IMR-90 (cell line): Measurements from ENCODE around the gene EPC2. TPM values are rescaled to one million over a fixed set of nuclear protein-coding genes. Genes with fewer than 3 reads are reported as not detected.

ENCODE experiments used
- ATAC-seq: fragments of 200-7000 bp; cut with Tn5 transposase; 2 replicates; pipeline ENCODE4 v1.9.1; 2020; ENCODE audit warnings: low read depth, mild to moderate bottlenecking, moderate library complexity
- BruUV-seq: library from RNA; stranded (reverse); fragments of 400-500 nt; replicated peaks from 2 replicates; lab custom pipeline; 2021; lab: Mats Ljungman, UMichigan
- CTCF ChIA-PET: fragments of 300-600 bp; formaldehyde crosslinking; extraction: SDS; loops from one replicate; lab custom pipeline; 2021; ENCODE audit warnings: antibody characterized with exemption; lab: Yijun Ruan, JAX
- POLR2A ChIA-PET: fragments of 300-600 bp; sonication (Branson Sonifier 250); formaldehyde crosslinking; loops from one replicate; lab custom pipeline; 2022; ENCODE audit warnings: antibody characterized with exemption; ENCODE audit not compliant: unreplicated experiment; lab: Charles Lee
- DNase-seq: peaks from one replicate; pipeline ENCODE4 v3.0.0; 2013
- H2AFZ ChIP-seq: replicated peaks from 2 replicates; pipeline ENCODE3; 2013; ENCODE audit warnings: low read length, mild to moderate bottlenecking; ENCODE audit not compliant: poor library complexity
- H2AK5ac ChIP-seq: 2 replicates; pipeline ENCODE4 v1.6.1; 2013; ENCODE audit warnings: low read depth, low read length, inconsistent platforms
- H2AK9ac ChIP-seq: replicated peaks from 2 replicates; pipeline ENCODE3; 2013; ENCODE audit warnings: mild to moderate bottlenecking, low read depth, low read length, moderate library complexity; ENCODE audit not compliant: poor library complexity
- H2BK120ac ChIP-seq: 2 replicates; pipeline ENCODE4 v1.6.1; 2013; ENCODE audit warnings: low read depth, low read length, inconsistent platforms
- H2BK15ac ChIP-seq: 3 replicates; pipeline ENCODE4 v1.6.1; 2013; ENCODE audit warnings: low read depth, low read length, inconsistent platforms
- H2BK20ac ChIP-seq: 2 replicates; pipeline ENCODE4 v1.6.1; 2013; ENCODE audit warnings: low read depth, mild to moderate bottlenecking, inconsistent platforms, low read length, moderate library complexity
- H2BK5ac ChIP-seq: 2 replicates; pipeline ENCODE4 v1.6.1; 2013; ENCODE audit warnings: mild to moderate bottlenecking, low read depth, low read length, inconsistent platforms; ENCODE audit not compliant: poor library complexity, severe bottlenecking
- H3K14ac ChIP-seq: replicated peaks from 2 replicates; pipeline ENCODE4 v1.6.1; 2013; ENCODE audit warnings: low read depth, low read length, inconsistent platforms
- H3K18ac ChIP-seq: 2 replicates; pipeline ENCODE4 v1.6.1; 2013; ENCODE audit warnings: low read depth, low read length, control low read depth
- H3K23ac ChIP-seq: 2 replicates; pipeline ENCODE4 v1.6.1; 2013; ENCODE audit warnings: low read depth, low read length, inconsistent platforms
- H3K27ac ChIP-seq: 2 replicates; pipeline ENCODE4 v1.5.1; 2013; ENCODE audit warnings: mild to moderate bottlenecking, control low read depth, low read length; ENCODE audit not compliant: insufficient read depth
- H3K27me3 ChIP-seq: 2 replicates; pipeline ENCODE4 v1.6.1; 2013; ENCODE audit warnings: low read length; ENCODE audit not compliant: control insufficient read depth, insufficient read depth
- H3K36me3 ChIP-seq: 2 replicates; pipeline ENCODE4 v1.6.1; 2013; ENCODE audit warnings: low read length, mixed read lengths; ENCODE audit not compliant: control insufficient read depth, insufficient read depth
- H3K4ac ChIP-seq: 2 replicates; pipeline ENCODE4 v1.6.1; 2013; ENCODE audit warnings: low read depth, low read length, inconsistent platforms
- H3K4me1 ChIP-seq: 2 replicates; pipeline ENCODE4 v1.6.1; 2013; ENCODE audit warnings: low read length, mixed read lengths; ENCODE audit not compliant: control insufficient read depth, insufficient read depth
- H3K4me2 ChIP-seq: 2 replicates; pipeline ENCODE4 v1.6.1; 2013; ENCODE audit warnings: low read depth, mild to moderate bottlenecking, control low read depth, low read length, moderate library complexity
- H3K4me3 ChIP-seq: 2 replicates; pipeline ENCODE4 v1.5.1; 2013; ENCODE audit warnings: low read depth, mild to moderate bottlenecking, control low read depth, low read length, moderate library complexity; ENCODE audit not compliant: insufficient read depth
- H3K56ac ChIP-seq: 2 replicates; pipeline ENCODE4 v1.6.1; 2013; ENCODE audit warnings: low read length, inconsistent platforms; ENCODE audit not compliant: insufficient read depth; ENCODE audit errors: extremely low read depth
- H3K79me1 ChIP-seq, 2 experiments: 2 replicates each; pipeline ENCODE4 v1.6.1; 2013; ENCODE audit warnings: low read length in 2 of 2, inconsistent platforms in 1 of 2, low read depth in 1 of 2
- H3K9ac ChIP-seq: 2 replicates; pipeline ENCODE4 v1.6.1; 2013; ENCODE audit warnings: low read depth, low read length, control low read depth
- H3K9me1 ChIP-seq: 2 replicates; pipeline ENCODE4 v1.6.1; 2013; ENCODE audit warnings: low read length, inconsistent platforms; ENCODE audit not compliant: insufficient read depth
- H3K9me3 ChIP-seq: 2 replicates; pipeline ENCODE4 v1.6.1; 2013; ENCODE audit warnings: low read length; ENCODE audit not compliant: control insufficient read depth, insufficient read depth
- H4K20me1 ChIP-seq: 2 replicates; pipeline ENCODE4 v1.6.1; 2013; ENCODE audit warnings: low read length, inconsistent platforms; ENCODE audit not compliant: insufficient read depth
- H4K5ac ChIP-seq: 2 replicates; pipeline ENCODE4 v1.6.1; 2013; ENCODE audit warnings: mild to moderate bottlenecking, low read depth, low read length, control low read depth
- H4K8ac ChIP-seq, 2 experiments: 2 replicates each; pipeline ENCODE4 v1.6.1; 2013; ENCODE audit warnings: low read depth in 2 of 2, low read length in 2 of 2, control low read depth in 1 of 2, inconsistent platforms in 1 of 2
- H4K91ac ChIP-seq: 2 replicates; pipeline ENCODE4 v1.6.1; 2013; ENCODE audit warnings: low read depth, low read length, inconsistent platforms; ENCODE audit not compliant: insufficient read depth
- BHLHE40 ChIP-seq: fragments of 150-350 bp; IDR thresholded peaks from 2 replicates; pipeline ENCODE4 v1.6.1; 2016; ENCODE audit warnings: mild to moderate bottlenecking, low read depth, low read length
- CEBPB ChIP-seq: IDR thresholded peaks from 2 replicates; pipeline ENCODE4 v1.6.1; 2012; ENCODE audit warnings: low read depth, low read length, improper control_type of control experiment
- CHD1 ChIP-seq: IDR thresholded peaks from 2 replicates; pipeline ENCODE4 v1.6.1; 2012; ENCODE audit warnings: low read depth, low read length, improper control_type of control experiment
- ELK1 ChIP-seq: fragments of 150-350 bp; IDR thresholded peaks from 2 replicates; pipeline ENCODE4 v1.6.1; 2016; ENCODE audit warnings: low read depth, mild to moderate bottlenecking, low read length, moderate library complexity, borderline replicate concordance
- FOS ChIP-seq: fragments of 150-350 bp; IDR thresholded peaks from 2 replicates; pipeline ENCODE4 v1.6.1; 2016; ENCODE audit warnings: low read depth, low read length
- MAZ ChIP-seq: IDR thresholded peaks from 2 replicates; pipeline ENCODE4 v1.6.1; 2012; ENCODE audit warnings: low read depth, mild to moderate bottlenecking, low read length, improper control_type of control experiment, moderate library complexity, borderline replicate concordance
- MXI1 ChIP-seq: IDR thresholded peaks from 2 replicates; pipeline ENCODE4 v1.6.1; 2012; ENCODE audit warnings: low read depth, mild to moderate bottlenecking, low read length, moderate library complexity, borderline replicate concordance
- POLR2A ChIP-seq: IDR thresholded peaks from 2 replicates; pipeline ENCODE4 v1.6.1; 2012; ENCODE audit warnings: mild to moderate bottlenecking, low read depth, low read length
- RAD21 ChIP-seq: IDR thresholded peaks from 2 replicates; pipeline ENCODE4 v1.6.1; 2012; ENCODE audit warnings: low read length, improper control_type of control experiment
- RCOR1 ChIP-seq: IDR thresholded peaks from 2 replicates; pipeline ENCODE4 v1.6.1; 2012; ENCODE audit warnings: mild to moderate bottlenecking, low read length, improper control_type of control experiment; ENCODE audit not compliant: insufficient replicate concordance
- RFX5 ChIP-seq: IDR thresholded peaks from 2 replicates; pipeline ENCODE4 v1.8.0; 2012; ENCODE audit warnings: low read depth, mild to moderate bottlenecking, low read length, moderate library complexity
- SMC3 ChIP-seq: fragments of 150-350 bp; IDR thresholded peaks from 2 replicates; pipeline ENCODE4 v1.6.1; 2016; ENCODE audit warnings: low read depth, mild to moderate bottlenecking, antibody characterized with exemption, low read length, moderate library complexity
- USF2 ChIP-seq: fragments of 150-350 bp; IDR thresholded peaks from 2 replicates; pipeline ENCODE4 v1.6.1; 2017; ENCODE audit warnings: mild to moderate bottlenecking, antibody characterized with exemption, low read length, low read depth
- WGBS, 2 experiments: methylation state at CpG; one replicate each; pipeline versions ENCODE4 v1.1.5 to v1.1.7; 2013; ENCODE audit warnings: missing lambda C conversion rate in 2 of 2; ENCODE audit not compliant: insufficient read length in 1 of 2; ENCODE audit errors: extremely low coverage in 2 of 2; 5-methylcytosine and 5-hydroxymethylcytosine counted together
- dilution Hi-C: fragments of 300-500 bp; cut with HindIII; formaldehyde crosslinking; loops from one replicate; pipeline ENCODE4 v1.14.3; 2018; ENCODE audit warnings: low sequenced_read_pairs; ENCODE audit not compliant: unreplicated experiment
- in situ Hi-C: fragments of 300-500 bp; cut with MboI; formaldehyde crosslinking; loops from 3 replicates; pipeline ENCODE4 v1.14.3; 2019; ENCODE audit warnings: low sequenced_read_pairs, inconsistent platforms, mixed read lengths
- intact Hi-C: fragments of 100-400 bp; cut with micrococcal nuclease; formaldehyde crosslinking; loops from 2 replicates; pipeline ENCODE4 v1.10.0; 2022
- polyA plus RNA-seq, 3 experiments: library from polyadenylated mRNA; depleted of rRNA; stranded (reverse); fragments of >200 nt; gene quantifications; 2 replicates each; pipeline ENCODE4 v1.2.3, GENCODE V29; 2012; ENCODE audit warnings: low replicate concordance in 1 of 3
- total RNA-seq: library from RNA; depleted of rRNA; stranded (reverse); fragments of >200 nt; gene quantifications from 2 replicates; pipeline ENCODE4 v1.2.3, GENCODE V29; 2012

The EPC2 gene
- total and polyA plus RNA-seq, 2 of the 4 experiments (the other 2 are of a cell fraction), result 10.6 to 22.6 TPM

GRCh38 chr2:148828941-148829340 lies 184.4 kb downstream of the EPC2 start:
- Histone ChIP-seq H2BK5ac (no peak overlapping the region), H2BK120ac (no peak overlapping the region), H3K4ac (no peak overlapping the region), H3K9me1 (no peaks in the 10 kb centered on the region), H2AK5ac (no peak overlapping the region), H3K27me3 (peaks cover 4% of the 10 kb centered on the region; the same call in 1 of the 2 replicates), H3K14ac (no peak overlapping the region), H2BK20ac (no peak overlapping the region), H3K4me2 (no peak overlapping the region), H2AFZ (no peak overlapping the region), H3K27ac (no peak overlapping the region), H2AK9ac (no peak overlapping the region), H3K9me3 (no peaks in the 10 kb centered on the region), H3K36me3 (no peaks in the 10 kb centered on the region), H3K56ac (no peak overlapping the region), H3K4me3 (no peak overlapping the region), H3K18ac (no peak overlapping the region), H2BK15ac (no peak overlapping the region), H4K20me1 (no peaks in the 10 kb centered on the region), H4K8ac (no peak overlapping the region), H3K23ac (no peak overlapping the region), H3K9ac (no peak overlapping the region), H4K91ac (no peak overlapping the region), H4K5ac (no peak overlapping the region), H3K4me1 (no peaks in the 10 kb centered on the region), H3K79me1 (no peaks in the 10 kb centered on the region)
- DNase-seq (no peak), ATAC-seq (no peak)
- no CpG with 5 or more reads among the region's 2 CpGs for WGBS, 2 experiments
- dilution Hi-C loops, result no loop called here
- ChIA-PET POLR2A (no interaction called here), CTCF (no interaction called here)
- in situ Hi-C loops, result no loop called here
- intact Hi-C loops, result no loop called here
- TF ChIP-seq ELK1 (no peak), CEBPB (no peak), RAD21 (no peak), CHD1 (no peak), MXI1 (no peak), MAZ (no peak), POLR2A (no peak), RCOR1 (no peak), RFX5 (no peak), BHLHE40 (no peak), SMC3 (no peak), USF2 (no peak), FOS (no peak)
- BruUV-seq, result no TSS peak
